CD4-positive, alpha-beta T cell treated with Interferon alpha-2 for 1 hour (primary cell): Measurements from ENCODE around the gene RPL7A.
"Not testable (repeated sequence)": the region's sequence is repeated elsewhere in the genome, so short reads cannot be mapped to it uniquely, and the experiment has no call there.

Source experiments
- DNase-seq, 2 donors: peaks; one replicate each; pipeline ENCODE4 v3.0.0-alpha.2; 2020 to 2022

The RPL7A gene

GRCh38 chr9:133392308-133392707, 44.3 kb downstream of the RPL7A start:
- DNase-seq: not testable (repeated sequence)

DNA sequence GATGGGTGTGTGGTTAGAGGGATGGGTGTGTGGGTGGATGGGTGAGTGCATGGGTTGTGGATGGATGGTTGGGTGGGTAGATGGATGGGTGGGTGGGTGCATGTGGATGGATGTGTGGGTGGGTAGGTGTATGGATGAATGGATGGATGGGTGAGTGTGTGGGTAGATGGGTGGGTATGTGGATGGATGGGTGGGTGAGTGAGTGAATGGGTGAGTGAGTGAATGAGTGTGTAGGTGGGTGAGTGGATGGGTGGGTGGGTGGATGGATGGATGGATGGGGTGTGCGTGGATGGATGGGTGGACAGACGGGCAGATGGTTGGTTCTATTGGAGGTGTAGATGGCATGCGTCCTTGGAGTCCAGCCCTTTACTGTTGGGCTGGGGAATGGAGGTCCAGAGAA, 45.4 kb downstream of the RPL7A start:
- DNase-seq: no peak

GRCh38 chr9:133394687-133395271, 46.8 kb downstream of the RPL7A start:
- DNase-seq: no peak

- DNase-seq: no peak
These were observed 48.9 kb downstream of the RPL7A start for GRCh38 chr9:133396952-133397351.

GRCh38 chr9:133397370-133397769, 49.4 kb downstream of the RPL7A start:
- no peak for DNase-seq

DNA sequence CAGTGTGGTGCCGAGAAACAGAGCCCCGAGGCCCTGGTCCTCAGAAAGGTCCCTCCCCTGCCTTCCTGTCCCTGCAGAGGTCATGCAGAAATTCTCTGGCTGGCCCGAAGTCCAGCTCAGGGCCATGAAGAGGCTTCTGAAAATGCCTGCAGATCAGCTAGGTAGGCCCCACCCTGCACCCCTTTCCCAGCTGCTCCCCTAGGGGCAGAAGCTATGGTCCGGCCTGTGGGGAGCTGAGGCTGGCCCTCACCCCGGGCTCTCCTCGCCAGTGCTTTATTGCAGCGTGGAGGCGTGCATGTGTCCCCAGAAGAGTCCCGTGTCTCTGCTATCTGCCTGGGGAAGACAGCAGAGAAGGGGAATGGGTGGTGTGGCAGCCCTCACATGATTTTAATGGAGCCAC, 49.9 kb downstream of the RPL7A start:
- no peak for DNase-seq

DNA sequence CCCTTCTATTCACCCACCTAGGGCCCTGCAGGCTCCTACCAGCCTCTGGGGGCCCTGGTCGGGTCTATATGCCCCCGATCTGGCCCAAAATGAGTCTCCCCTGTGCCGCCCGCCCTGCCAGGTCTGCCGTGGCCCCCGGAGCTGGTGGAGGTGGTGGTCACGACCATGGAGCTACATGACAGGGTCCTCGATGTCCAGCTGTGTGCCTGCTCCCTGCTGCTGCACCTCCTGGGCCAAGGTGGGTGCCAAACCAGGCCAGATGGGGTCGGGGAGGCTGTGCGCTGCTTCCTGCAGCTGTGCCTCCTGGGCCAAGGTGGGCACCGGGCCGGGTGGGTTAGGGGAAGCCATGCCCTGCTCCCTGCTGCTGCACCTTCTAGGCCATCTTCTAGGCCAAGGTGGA, 52.3 kb downstream of the RPL7A start:
- DNase-seq: no peak
